GM19468 (cell line): ENCODE results near the gene G6PC2.
"Not testable (repeated sequence)": the region's sequence is repeated elsewhere in the genome, so short reads cannot be mapped to it uniquely, and the experiment has no call there.

Experiments
- ATAC-seq: cut with Tn5 transposase; IDR thresholded peaks from one replicate; pipeline ENCODE4 v1.9.1; 2021; ENCODE audit warnings: mild to moderate bottlenecking, moderate library complexity, moderate number of reproducible peaks; ENCODE audit not compliant: unreplicated experiment; ENCODE audit errors: extremely low read depth

Gene G6PC2

GRCh38 chr2:168903888-168904287, 2.8 kb downstream of the G6PC2 start:
- no peak for ATAC-seq

DNA sequence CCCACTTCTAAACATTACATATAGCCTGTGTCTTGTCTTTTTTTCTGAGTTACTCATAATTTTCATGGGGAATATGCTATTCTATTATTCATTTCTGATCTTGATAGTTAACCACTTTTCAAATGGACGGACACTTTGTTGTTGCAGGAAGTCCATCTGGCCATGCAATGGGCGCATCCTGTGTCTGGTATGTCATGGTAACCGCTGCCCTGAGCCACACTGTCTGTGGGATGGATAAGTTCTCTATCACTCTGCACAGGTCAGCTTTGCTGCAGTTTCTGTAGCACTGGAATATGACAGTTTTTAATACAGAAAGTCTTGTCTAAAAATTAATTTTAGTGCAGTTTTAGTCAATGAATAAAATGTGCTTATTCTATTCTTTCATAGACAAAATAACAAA, 3.3 kb downstream of the G6PC2 start:
- no peak for ATAC-seq

DNA sequence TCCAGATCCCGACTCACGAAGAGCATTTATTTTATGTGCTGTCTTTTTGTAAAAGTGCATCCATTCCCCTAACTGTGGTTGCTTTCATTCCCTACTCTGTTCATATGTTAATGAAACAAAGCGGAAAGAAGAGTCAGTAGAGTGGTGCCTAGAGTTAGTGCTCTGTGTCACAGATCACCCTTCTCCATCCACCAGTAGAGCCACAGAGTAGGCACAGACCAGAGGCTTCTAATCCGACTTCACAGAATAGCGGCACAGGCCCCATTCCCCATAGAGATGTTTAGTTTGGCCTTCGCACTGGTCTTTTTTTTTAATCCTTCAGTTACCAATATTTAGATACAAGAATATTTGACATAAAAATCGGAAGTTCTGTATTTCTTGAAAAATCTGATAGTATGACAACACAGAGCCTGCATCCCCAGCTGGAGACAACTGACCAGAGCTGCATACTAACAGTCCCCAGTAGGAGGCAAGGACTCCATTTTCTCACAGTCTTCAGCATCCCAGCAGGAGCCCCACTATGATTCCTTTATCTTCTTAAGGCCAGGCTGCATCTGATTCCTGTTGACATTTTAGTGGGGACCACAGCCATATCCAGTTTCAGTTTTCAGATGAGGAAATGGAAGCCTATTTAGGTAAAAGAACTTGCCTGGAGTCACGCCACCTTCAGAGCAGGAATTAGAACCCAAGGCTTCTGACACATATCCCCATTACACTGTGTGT, 7.0 kb downstream of the G6PC2 start:
- ATAC-seq, result no peak

GRCh38 chr2:168910330-168910729, 9.2 kb downstream of the G6PC2 start:
- no peak for ATAC-seq

DNA sequence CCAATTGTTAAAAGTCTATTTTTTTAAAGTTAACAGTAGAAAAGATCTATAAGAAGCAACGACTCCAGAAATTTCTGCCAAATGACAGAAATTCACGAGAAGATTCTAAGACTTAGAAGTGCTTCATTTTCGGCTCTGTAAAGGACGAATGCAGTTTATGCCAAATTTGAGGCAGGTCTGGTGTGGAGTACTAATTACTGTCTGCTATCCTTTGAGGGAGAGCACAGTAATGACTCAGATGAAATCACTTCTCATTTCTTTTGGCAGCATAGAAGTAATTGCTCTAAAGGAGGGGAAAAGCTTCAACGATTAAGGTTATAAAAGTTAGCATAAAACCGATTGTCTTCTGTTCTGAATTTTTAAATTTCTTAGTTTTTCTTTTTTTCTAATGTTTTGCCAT, 11.4 kb downstream of the G6PC2 start:
- ATAC-seq, result no peak

- no peak for ATAC-seq
Observed at GRCh38 chr2:168912901-168913369, 11.8 kb downstream of the G6PC2 start.

- no peak for ATAC-seq
Observed at GRCh38 chr2:168913495-168913894, 12.4 kb downstream of the G6PC2 start.

DNA sequence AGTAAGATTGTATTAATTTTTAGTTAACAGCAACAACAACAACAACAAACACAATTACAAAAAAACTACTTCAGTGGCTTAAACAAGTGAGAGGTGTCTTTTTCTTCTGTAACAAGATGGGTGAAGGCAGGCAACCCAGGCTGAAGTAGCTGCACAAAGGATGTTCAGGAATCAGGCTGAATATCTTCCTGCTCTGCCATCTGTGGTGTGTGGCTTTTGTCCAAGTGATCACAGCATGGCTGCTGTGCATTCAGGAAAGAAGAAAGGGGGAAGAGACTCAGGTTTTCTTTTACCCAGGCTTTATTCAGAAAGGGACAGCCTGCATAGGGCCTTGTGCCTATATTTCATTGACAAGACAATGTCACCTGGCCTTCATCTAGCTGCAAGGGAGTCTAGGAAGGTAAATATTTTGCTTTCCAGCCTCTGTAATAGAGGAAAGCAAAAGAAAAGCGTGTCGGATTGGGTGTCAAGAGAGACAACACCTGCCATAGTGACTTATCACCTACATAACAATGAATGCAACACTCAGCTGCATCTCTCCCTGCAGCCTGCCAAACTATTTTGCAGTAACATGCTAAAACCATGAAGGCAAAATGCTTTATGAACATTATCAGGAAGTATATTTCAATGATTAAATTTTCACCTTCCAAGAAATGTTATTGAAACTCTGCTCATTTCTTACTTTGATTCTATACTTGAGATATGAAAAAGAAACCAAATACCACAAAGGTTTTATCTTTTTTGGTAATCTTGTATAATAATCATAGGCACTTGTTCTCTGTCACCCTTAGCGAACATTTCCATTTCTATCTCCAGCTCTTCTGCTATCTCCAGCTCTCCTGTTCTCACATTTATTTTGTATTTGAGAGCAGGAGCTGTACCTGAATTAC, 14.6 kb downstream of the G6PC2 start:
- ATAC-seq, result no peak

GRCh38 chr2:168916331-168916675, 15.2 kb downstream of the G6PC2 start:
- ATAC-seq, result no peak

DNA sequence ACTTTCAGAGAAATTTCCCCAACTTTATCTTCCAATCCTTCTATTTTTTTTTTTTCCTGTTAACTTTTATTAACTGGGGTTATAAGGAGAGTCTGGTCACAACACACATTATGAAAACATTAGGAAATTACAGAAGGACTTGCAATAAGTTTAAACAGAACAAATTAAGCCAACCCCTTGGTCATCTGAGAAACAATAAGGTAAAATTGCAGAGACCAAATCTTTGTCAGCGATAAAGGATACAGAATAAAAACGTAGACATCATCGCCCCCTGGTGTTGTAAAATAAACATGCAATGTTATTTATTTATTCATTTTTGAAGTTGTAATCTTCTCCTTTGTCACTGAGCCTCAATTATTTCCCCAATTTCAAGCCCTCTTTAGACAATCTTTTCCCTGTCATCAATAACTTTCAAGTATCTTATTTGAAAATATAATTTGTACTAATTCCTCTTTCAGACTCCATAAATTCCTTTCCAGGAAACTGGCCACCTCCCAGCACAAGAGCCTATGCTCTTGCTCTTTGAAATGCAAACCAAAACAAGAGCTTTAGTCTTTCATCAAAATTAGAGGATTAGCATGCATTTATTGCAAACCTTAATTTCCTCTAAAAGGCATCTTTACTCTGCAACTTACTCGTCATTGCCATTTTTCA, 19.5 kb downstream of the G6PC2 start:
- no peak for ATAC-seq

DNA sequence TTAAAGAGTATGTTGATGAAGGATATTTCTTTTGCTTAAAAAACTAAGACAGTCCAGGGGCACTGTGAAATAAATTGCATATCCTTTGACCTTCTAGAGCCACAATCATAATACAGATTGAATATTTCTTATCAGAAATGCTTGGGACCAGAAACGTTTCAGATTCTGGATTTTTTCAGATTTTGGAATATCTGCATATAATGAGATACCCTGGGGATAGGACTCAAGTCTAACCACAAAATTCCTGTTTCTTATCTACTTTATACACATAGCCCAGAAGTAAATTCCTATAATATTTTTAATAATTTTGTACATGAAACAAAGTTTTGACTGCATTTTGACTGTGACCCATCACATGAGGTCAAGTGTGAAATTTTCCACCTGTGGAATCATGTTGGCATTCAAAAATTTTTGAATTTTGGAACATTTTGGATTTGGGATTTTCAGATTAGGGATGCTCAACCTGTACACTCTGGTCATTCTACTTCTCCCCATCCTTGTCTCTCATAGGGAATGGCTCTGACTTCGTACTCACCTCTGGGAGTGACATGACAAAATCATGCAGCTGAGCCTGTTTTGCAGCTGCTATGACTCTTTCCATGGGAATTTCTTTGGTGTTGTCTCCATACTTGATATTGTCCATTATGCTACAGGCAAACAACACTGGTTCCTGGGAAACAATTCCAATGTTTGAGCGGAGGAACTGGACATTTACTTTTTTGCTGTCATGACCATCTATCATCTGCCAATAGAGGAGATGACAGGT, 25.7 kb downstream of the G6PC2 start:
- ATAC-seq, result no peak

- no peak for ATAC-seq
Observed at GRCh38 chr2:168928113-168928831, 27.2 kb downstream of the G6PC2 start.

GRCh38 chr2:168929031-168929430, 27.9 kb downstream of the G6PC2 start:
- no peak for ATAC-seq

GRCh38 chr2:168930242-168930641, 29.2 kb downstream of the G6PC2 start:
- ATAC-seq, result no peak

DNA sequence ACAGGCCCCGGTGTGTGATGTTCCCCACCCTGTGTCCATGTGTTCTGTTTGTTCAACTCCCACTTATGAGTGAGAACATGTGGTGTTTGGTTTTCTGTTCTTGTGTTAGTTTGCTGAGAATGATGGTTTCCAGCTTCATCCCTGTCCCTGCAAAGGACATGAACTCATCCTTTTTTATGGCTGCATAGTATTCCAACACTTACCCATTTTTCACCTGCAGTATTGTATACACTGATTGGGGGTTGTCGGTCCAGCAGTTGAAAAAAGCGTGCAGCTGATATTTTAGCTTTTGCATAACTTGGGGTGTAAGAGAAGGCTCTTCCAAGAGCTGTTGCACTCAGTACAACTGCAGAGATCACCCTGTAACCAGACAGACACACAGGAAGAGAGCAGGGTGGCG, 31.1 kb downstream of the G6PC2 start:
- ATAC-seq, result not testable (repeated sequence)

GRCh38 chr2:168934826-168935225, 33.7 kb downstream of the G6PC2 start:
- no peak for ATAC-seq

GRCh38 chr2:168935810-168936581, 34.9 kb downstream of the G6PC2 start:
- ATAC-seq, result no peak

DNA sequence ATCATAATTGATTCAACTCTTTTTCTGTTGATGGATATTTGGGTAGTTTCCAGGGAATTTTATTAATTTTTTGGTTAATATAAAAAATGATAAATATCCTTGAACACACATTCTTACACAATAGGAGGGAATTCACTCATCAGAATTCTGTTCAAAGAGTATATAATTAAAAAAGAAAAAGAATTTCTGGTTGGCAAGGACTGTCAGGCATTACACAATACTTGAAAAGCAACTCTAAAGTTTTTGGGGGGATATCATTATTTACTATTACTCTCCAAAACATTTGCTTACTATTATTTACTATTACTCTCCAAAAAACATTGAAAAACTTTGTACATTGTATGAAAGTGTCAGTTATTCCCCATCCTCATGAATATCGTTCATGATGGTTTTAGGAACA, 38.0 kb downstream of the G6PC2 start:
- no peak for ATAC-seq

DNA sequence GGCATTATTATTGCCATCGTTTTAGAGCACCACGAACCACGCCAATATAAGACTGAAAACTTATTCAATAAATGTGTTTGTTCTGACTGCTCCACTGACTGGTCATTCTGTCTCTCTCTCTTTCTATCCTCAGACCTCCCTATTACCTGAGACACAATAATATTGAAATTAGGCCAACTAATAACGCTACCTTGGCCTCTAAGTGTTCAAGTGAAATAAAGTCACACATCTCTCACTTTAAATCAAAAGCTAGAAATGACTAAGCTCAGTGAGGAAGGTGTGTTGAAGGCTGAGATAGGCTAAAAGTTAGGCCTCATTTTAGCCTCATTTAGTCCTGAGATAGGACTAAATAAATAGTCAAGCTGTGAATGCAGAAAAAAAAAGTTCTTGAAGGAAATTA, 38.8 kb downstream of the G6PC2 start:
- no peak for ATAC-seq
